HG03442 (cell line): ENCODE results near the gene GPSM1.
"Not testable (repeated sequence)": the region's sequence is repeated elsewhere in the genome, so short reads cannot be mapped to it uniquely, and the experiment has no call there.

ENCODE experiments used
- ATAC-seq: cut with Tn5 transposase; IDR thresholded peaks from one replicate; pipeline ENCODE4 v1.9.1; 2021; ENCODE audit warnings: mild to moderate bottlenecking, moderate library complexity; ENCODE audit not compliant: unreplicated experiment

Gene GPSM1

GRCh38 chr9:136392538-136393449, 65.5 kb downstream of the GPSM1 start:
- no peak for ATAC-seq

DNA sequence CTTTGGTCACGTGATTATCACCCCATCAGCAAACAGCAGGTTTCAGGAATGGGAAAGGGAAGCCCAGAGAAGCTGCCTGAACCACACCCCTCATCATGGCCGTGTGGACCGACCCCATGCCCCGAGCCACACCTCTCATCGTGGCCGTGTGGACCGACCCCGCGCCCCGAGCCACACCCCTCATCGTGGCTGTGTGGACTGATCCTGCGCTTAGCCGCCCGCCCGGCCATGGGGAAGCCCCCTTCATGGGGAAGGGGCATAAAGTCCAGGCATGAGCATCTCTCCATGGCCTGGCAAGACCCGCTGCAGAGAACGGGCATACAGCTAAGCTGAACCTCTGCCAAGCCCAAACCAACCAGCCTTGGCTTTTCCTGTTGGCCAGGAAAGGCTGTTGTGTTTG, 66.2 kb downstream of the GPSM1 start:
- no peak for ATAC-seq

DNA sequence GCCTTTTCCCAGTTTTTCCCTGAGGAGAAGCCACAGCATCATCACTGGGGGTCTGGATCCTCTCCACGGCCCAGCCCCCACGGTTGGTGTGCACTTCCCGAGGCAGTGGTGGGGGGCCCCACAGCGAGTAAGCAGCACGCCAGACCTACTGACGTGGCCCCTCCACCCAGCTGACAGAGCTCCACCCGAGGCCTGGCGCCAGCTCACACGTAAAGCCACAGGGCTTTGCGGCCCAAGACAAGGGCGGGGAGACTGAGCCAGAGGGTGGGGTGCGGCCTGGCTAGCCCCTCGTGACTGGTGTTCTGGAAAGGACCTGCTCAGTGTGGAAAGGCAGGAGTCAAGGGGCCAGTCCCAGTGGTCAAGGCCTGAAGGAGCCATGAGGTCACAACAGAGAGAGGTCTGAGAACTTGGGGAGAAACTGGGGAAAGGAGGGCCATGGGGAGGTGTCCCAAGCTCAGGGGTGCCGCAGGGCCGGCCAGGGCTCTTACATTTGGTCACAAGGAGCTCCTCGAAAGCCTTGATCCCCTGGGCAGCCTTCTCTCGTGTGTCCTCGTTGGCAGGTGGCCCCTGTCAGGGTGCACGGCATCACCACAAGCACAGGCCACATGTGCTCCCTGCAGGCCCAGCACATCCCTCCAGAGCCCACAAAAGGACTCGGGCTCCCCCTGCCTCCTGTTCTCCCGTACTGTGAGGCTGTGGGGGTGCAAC, 67.1 kb downstream of the GPSM1 start:
- no peak for ATAC-seq

- no peak for ATAC-seq
These were observed 67.6 kb downstream of the GPSM1 start for GRCh38 chr9:136395020-136395340.

- ATAC-seq: no peak
These were observed 68.2 kb downstream of the GPSM1 start for GRCh38 chr9:136395345-136396218.

DNA sequence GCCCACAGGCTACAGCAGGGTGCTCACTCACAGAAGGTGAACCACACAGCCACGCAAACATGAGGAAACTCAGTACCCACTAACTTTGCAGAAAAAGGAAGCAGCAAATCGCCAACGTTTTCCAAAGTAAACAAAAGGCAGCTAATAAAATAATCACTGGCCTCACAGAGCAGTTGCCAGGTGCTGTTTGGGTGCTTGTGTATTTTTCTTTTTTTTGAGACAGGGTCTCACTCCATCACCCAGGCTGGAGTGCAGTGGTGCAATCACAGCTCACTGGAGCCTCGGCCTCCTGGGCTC, 68.8 kb downstream of the GPSM1 start:
- no peak for ATAC-seq

DNA sequence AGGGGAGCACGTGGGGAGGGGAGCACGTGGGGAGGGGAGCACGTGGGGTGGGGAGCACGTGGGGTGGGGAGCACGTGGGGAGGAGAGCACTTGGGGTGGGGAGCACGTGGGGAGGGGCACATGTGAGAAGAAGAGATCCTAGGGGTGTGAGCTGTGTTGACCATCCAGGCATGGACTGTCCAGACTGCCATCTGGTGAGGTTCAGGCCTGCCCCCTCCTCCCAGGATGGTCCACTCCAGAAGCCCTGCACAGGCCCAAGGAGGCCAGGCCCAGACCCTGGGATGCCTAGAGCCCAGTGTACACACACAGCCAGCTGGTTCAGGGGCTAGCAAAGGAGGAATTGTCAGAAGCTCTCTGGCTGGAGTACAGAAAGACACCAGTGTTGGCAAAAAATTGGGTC, 70.3 kb downstream of the GPSM1 start:
- ATAC-seq: no peak

- ATAC-seq: no peak
These were observed 70.9 kb downstream of the GPSM1 start for GRCh38 chr9:136398286-136398685.

DNA sequence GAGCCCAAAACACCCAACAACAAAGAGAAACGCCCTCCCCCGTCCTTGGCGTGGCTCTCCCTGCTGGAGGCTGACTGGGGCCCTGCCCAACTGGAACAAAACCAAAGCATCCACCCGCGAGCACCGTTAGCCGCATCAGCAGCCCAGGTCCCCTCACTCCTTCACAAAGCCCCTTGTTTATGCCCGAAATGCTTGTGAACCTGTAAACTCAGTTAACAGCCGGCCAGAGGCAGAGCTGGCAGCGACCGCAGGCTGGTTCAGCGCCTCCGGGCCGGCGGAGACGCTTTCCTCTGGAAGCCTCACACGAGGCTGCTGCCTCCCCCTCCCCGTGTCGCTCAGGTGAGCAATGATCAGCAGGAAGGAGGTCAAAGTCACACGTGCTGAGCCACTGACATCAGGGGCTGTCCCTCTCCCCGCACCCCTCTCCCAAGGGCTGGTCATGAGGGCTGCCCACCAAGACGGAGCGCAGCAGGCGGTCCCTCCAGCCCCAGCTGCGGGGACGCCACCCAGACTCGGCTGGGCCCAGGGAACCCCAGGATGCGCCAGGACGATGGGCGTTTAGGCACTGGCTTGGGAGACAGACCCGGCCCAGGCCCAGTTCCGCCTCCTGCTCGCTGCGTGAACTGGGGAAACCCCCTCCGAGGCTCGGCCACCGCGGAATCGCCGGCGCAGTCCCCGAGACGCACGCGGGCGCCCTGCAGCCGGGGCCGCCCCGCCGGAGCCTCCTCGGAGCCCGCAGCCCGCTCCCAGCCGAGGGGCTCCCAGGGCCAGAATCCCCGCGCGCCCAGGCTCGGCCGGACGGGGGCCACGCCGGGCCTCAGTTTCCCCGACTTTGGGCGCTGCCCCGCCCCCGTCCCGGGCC, 72.1 kb downstream of the GPSM1 start:
- peak; percentile 17 for ATAC-seq

GRCh38 chr9:136400038-136400834, 72.9 kb downstream of the GPSM1 start, which contains the start of gene SNAPC4:
SNAPC4 (minus strand) TSS chr9:136400170; CDS start chr9:136398428, 1,742 bp downstream.
- ATAC-seq: peak; percentile 74

GRCh38 chr9:136401173-136401922, 74.0 kb downstream of the GPSM1 start:
- ATAC-seq: no peak

DNA sequence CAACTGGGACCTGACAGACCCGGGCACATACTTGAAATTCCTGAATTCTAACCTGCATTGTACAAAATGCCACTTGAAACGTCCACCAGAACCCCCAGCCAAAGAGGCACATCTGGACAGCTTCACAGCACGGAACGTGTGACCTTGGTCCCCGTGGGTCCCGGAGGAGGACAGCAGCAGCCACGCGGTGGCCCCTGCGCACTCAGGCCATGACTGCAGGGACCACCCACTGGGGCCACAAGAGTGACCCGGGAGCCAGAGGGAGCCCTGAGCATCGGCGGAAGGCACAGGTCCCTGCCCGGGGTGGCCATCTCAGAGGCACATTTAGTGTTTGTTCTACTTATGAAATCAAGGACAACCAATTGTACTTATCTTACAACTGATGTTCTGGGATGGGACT, 74.7 kb downstream of the GPSM1 start:
- ATAC-seq: no peak

DNA sequence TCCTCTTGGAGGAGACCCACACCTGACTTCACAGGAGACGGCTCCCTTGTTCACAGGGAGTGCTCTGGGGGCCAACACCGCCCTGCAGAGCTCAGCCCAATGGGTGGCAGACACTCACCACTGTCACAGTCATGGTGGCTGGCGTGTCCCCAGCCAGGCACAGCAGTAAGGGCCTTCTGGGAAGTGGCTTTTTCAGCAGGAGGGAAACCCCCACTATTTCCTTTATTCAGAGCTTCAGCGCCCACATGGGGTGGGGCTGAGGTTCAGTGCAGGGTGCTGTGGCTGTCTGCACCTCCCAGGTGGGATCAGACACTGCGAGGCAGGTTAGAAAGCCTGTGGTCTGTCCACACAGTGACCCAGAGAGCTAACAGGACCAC, 76.2 kb downstream of the GPSM1 start:
- no peak for ATAC-seq

GRCh38 chr9:136403915-136404800, 76.8 kb downstream of the GPSM1 start:
- no peak for ATAC-seq

DNA sequence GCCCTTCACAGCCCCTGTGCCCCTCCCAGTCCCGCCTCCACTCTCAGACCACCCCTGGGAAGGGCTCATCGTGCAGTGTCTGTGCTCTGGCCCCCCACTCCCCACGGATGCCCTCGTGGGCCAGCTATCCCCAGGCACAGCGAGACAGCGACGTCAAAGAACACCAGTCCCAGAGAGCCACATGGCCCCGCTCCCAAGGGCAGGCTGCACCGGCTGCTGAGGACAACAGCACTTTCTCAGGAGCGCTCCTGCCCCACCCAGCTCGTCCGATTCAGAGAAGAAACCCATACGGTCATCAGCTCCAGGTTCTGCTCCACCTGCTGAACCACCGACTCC, 77.4 kb downstream of the GPSM1 start:
- no peak for ATAC-seq

- ATAC-seq: no peak
These were observed 78.1 kb downstream of the GPSM1 start for GRCh38 chr9:136405481-136405880.

- ATAC-seq: not testable (repeated sequence)
These were observed 78.6 kb downstream of the GPSM1 start for GRCh38 chr9:136405904-136406303.

GRCh38 chr9:136407061-136407460, 79.7 kb downstream of the GPSM1 start:
- ATAC-seq: not testable (repeated sequence)
